HG03354 (cell line): ENCODE data around the gene BTG1.

Experiments used
- ATAC-seq: cut with Tn5 transposase; IDR thresholded peaks from one replicate; pipeline ENCODE4 v1.9.1; 2021; ENCODE audit warnings: mild to moderate bottlenecking; ENCODE audit not compliant: unreplicated experiment, poor library complexity, severe bottlenecking

BTG1 gene

GRCh38 chr12:92155733-92156132 is 10.1 kb upstream of the BTG1 start:
- no peak for ATAC-seq

GRCh38 chr12:92151916-92152315 is 6.3 kb upstream of the BTG1 start:
- no peak for ATAC-seq

- ATAC-seq, result no peak
Measured at GRCh38 chr12:92149563-92149962, 3.9 kb upstream of the BTG1 start.

- no peak for ATAC-seq
Measured at GRCh38 chr12:92147491-92147890, 1.8 kb upstream of the BTG1 start.

GRCh38 chr12:92146497-92147224 is 1.0 kb upstream of the BTG1 start:
- no peak for ATAC-seq

GRCh38 chr12:92145481-92145730 is 240 bp downstream of the BTG1 start:
- ATAC-seq, result no peak

GRCh38 chr12:92144631-92145480 is 790 bp downstream of the BTG1 start:
- peak; percentile 0 for ATAC-seq

GRCh38 chr12:92143686-92144630 is 1.7 kb downstream of the BTG1 start:
- ATAC-seq, result peak; percentile 21

GRCh38 chr12:92143258-92143657 is 2.4 kb downstream of the BTG1 start:
- no peak for ATAC-seq

GRCh38 chr12:92142251-92142926 is 3.3 kb downstream of the BTG1 start:
- ATAC-seq, result no peak

GRCh38 chr12:92141591-92142121 is 4.0 kb downstream of the BTG1 start:
- ATAC-seq, result no peak

GRCh38 chr12:92140896-92141536 is 4.6 kb downstream of the BTG1 start:
- no peak for ATAC-seq

- no peak for ATAC-seq
Measured at GRCh38 chr12:92140156-92140555, 5.5 kb downstream of the BTG1 start.

GRCh38 chr12:92139634-92140150 is 6.0 kb downstream of the BTG1 start:
- ATAC-seq, result no peak

GRCh38 chr12:92138626-92139025 is 7.0 kb downstream of the BTG1 start:
- no peak for ATAC-seq

- no peak for ATAC-seq
Measured at GRCh38 chr12:92138144-92138543, 7.5 kb downstream of the BTG1 start.

- no peak for ATAC-seq
Measured at GRCh38 chr12:92136965-92137721, 8.5 kb downstream of the BTG1 start.

GRCh38 chr12:92136026-92136730 is 9.5 kb downstream of the BTG1 start:
- ATAC-seq, result no peak
